K562 (cell line): ENCODE data around the gene PPIC. TPM values are rescaled to one million over a fixed set of nuclear protein-coding genes. Genes with fewer than 3 reads are reported as not detected.

Source experiments
- C11orf30 ChIP-seq: fragments of 450-650 bp; IDR thresholded peaks from 2 replicates; pipeline ENCODE4 v1.6.1; 2016; ENCODE audit warnings: low read depth, mild to moderate bottlenecking
- ETV5 ChIP-seq: sonication (generic); formaldehyde crosslinking; IDR thresholded peaks from 2 replicates; pipeline ENCODE4 v1.4.0; 2020; ENCODE audit warnings: low read depth, mild to moderate bottlenecking, missing genetic modification reagents
- GTF2F1 ChIP-seq: IDR thresholded peaks from 2 replicates; pipeline ENCODE4 v1.6.1; 2011; ENCODE audit warnings: low read depth, low read length, improper control_type of control experiment
- HDAC1 ChIP-seq, 2 experiments: fragments of 450-650 bp; IDR thresholded peaks; 2 replicates each; pipeline ENCODE4 v1.6.1; 2016 to 2017; ENCODE audit warnings: inconsistent platforms in 1 of 2, mild to moderate bottlenecking in 1 of 2, moderate library complexity in 1 of 2
- JUN ChIP-seq, 2 experiments: sonication (generic) in 1 of 2; formaldehyde crosslinking in 1 of 2; IDR thresholded peaks; 2 replicates each; pipeline versions ENCODE4 v1.6.1 to v1.8.0; 2012 to 2022; ENCODE audit warnings: borderline replicate concordance in 2 of 2, mild to moderate bottlenecking in 2 of 2, improper control_type of control experiment in 1 of 2, low read depth in 1 of 2, low read length in 1 of 2, missing genetic modification reagents in 1 of 2
- MYNN ChIP-seq, 2 experiments: sonication (generic); formaldehyde crosslinking in 1 of 2; IDR thresholded peaks; 2 replicates each; pipeline versions ENCODE4 v1.5.0 to v1.6.1; 2016 to 2020; ENCODE audit warnings: antibody characterized with exemption in 1 of 2, missing genetic modification reagents in 1 of 2
- NEUROD1 ChIP-seq: fragments of 150-350 bp; IDR thresholded peaks from 2 replicates; pipeline ENCODE4 v1.6.1; 2014; ENCODE audit warnings: borderline replicate concordance, low read length, low read depth; ENCODE audit not compliant: partially characterized antibody
- NONO ChIP-seq, 2 experiments: fragments of 200-400 bp in 1 of 2; fragments of 450-650 bp in 1 of 2; formaldehyde crosslinking in 1 of 2; IDR thresholded peaks; 2 replicates each; pipeline ENCODE4 v1.6.1; 2017; ENCODE audit warnings: low read depth in 2 of 2, mild to moderate bottlenecking in 2 of 2, moderate library complexity in 2 of 2, low read length in 1 of 2
- OTX1 ChIP-seq: fragments of 450-650 bp; formaldehyde crosslinking; IDR thresholded peaks from 2 replicates; pipeline ENCODE4 v1.4.0; 2022; ENCODE audit warnings: mild to moderate bottlenecking
- PCBP2 ChIP-seq: fragments of 200-400 bp; formaldehyde crosslinking; IDR thresholded peaks from 2 replicates; pipeline ENCODE4 v1.6.1; 2018; ENCODE audit warnings: low read length, low read depth, mild to moderate bottlenecking, moderate library complexity; ENCODE audit not compliant: poor library complexity, severe bottlenecking
- POLR2A ChIP-seq: fragments of 450-650 bp; conservative IDR thresholded peaks from 2 replicates; pipeline ENCODE4 v1.6.1; 2016
- RBBP5 ChIP-seq: fragments of 200-600 bp; sonication (generic); IDR thresholded peaks from 2 replicates; pipeline ENCODE4 v1.6.1; 2012; ENCODE audit warnings: borderline replicate concordance, mild to moderate bottlenecking, low read length, control low read depth, inconsistent platforms; ENCODE audit not compliant: insufficient read depth, poor library complexity, severe bottlenecking
- RBFOX2 ChIP-seq: fragments of 200-400 bp; formaldehyde crosslinking; IDR thresholded peaks from 2 replicates; pipeline ENCODE4 v1.6.1; 2017; ENCODE audit warnings: low read depth, mild to moderate bottlenecking, low read length, moderate library complexity
- SETDB1 ChIP-seq: IDR thresholded peaks from one replicate; pipeline ENCODE4 v1.6.1; 2012; ENCODE audit warnings: low read length, control low read depth, inconsistent platforms
- TAF9B ChIP-seq: fragments of 450-650 bp; IDR thresholded peaks from 2 replicates; pipeline ENCODE4 v1.6.1; 2018; ENCODE audit warnings: mild to moderate bottlenecking; ENCODE audit not compliant: partially characterized antibody
- ZFX ChIP-seq: sonication (generic); formaldehyde crosslinking; IDR thresholded peaks from 2 replicates; pipeline ENCODE4 v1.8.0; 2022; ENCODE audit warnings: mild to moderate bottlenecking, missing genetic modification reagents, moderate library complexity
- ZNF274 ChIP-seq: IDR thresholded peaks from 2 replicates; pipeline ENCODE4 v1.6.1; 2011; ENCODE audit warnings: low read depth, mild to moderate bottlenecking, low read length, moderate library complexity, borderline replicate concordance
- ZNF318 ChIP-seq, 2 experiments: fragments of 450-650 bp; IDR thresholded peaks; 2 replicates each; pipeline ENCODE4 v1.6.1; 2016; ENCODE audit warnings: mild to moderate bottlenecking in 2 of 2, borderline replicate concordance in 1 of 2, low read depth in 1 of 2, moderate library complexity in 1 of 2
- polyA plus RNA-seq, 8 experiments: library from polyadenylated mRNA; depleted of rRNA in 4 of 8; stranded (reverse) in 5 of 8; unstranded in 3 of 8; fragments of >200 nt; fragmentation: Nextera tagmentation in 2 of 8; fragmentation: Illumina TruSeq in 1 of 8; extraction: Ambion mirVana in 2 of 8; extraction: Trizol in 1 of 8; gene quantifications; 2 replicates each; pipeline versions ENCODE4 v1.2.1 to v1.2.3, GENCODE V29; 2011 to 2014; ENCODE audit warnings: inconsistent platforms in 1 of 8, missing spikeins in 1 of 8
- total RNA-seq, 7 experiments: library from RNA; depleted of rRNA in 6 of 7; stranded (reverse); fragments of >200 nt in 6 of 7; fragmentation: Illumina TruSeq in 2 of 7; extraction: Trizol in 2 of 7; gene quantifications; 2 replicates each; pipeline versions ENCODE4 v1.2.1 to v1.2.3, GENCODE V29; 2011 to 2021; ENCODE audit warnings: low replicate concordance in 1 of 7

PPIC gene
- total and polyA plus RNA-seq, 9 of the 15 experiments (the other 6 are each of a cell fraction or from before 2014, with no cell fraction given) = 1.3 to 4.5 (median 2.8) TPM

DNA sequence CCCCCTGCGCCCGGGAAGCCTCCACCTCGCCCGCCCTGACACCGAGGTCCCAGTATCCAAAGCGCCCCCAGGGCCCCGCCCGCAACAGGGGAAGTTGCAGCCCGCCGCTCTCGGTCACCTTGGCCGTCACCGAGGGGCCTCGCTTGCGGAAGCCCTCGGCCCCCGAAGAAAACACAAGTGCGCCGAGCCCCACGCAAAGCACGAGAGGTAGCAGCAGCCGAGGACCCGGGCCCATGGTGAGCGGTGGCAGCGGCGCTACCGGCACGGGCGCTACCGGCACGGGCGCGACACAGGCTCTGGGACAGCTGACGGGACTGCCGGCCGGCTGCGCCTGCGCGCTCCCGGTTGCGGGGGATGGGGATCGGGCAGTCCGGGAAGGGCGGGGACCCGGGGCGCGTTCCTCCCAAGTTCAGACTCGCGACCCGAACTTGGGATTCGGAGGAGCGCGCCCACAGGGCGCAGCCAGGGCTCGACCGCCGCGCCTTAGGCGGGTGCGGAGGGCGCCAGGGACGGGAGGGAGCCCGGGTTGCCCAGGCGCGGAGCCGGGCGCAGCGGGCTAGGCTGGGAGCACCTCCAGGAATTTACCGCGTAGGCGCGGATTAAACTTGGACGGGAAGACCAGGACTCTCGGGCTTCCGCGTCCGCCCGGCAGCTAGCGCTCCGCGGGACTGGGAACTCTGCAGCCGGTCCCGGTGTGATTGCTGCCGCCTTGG is at the start of gene PPIC (continued):
- no peak for TF ChIP-seq ZNF318 (IDR thresholded peaks at IDR 0.05; ENCODE audit: borderline replicate concordance in 1 of 2, low read depth in 1 of 2)
- TF ChIP-seq SETDB1 = no peak
- TF ChIP-seq OTX1 (CRISPR knock-in tag) = no peak
- TF ChIP-seq C11orf30 = no peak
- TF ChIP-seq RBBP5 = peak; percentile 62
- TF ChIP-seq ZNF274 = no peak
- no peak for TF ChIP-seq PCBP2
- TF ChIP-seq HDAC1 (IDR thresholded peaks at IDR 0.05) = peak in 1 of 2 experiments; percentile 31; a peak in 1 of 4 replicates
- no peak for TF ChIP-seq NEUROD1
- peak; percentile 59 for TF ChIP-seq ZFX
- peak; percentile 54 for TF ChIP-seq RBFOX2
- no peak for TF ChIP-seq MYNN (IDR thresholded peaks at IDR 0.05)
- TF ChIP-seq MYNN (CRISPR knock-in tag; IDR thresholded peaks at IDR 0.05) = no peak
- no peak for TF ChIP-seq NONO (IDR thresholded peaks at IDR 0.05; ENCODE audit: low read depth in 2 of 2, low read length in 1 of 2)
- no peak for TF ChIP-seq JUN (IDR thresholded peaks at IDR 0.05; ENCODE audit: borderline replicate concordance, low read depth, low read length)
- TF ChIP-seq JUN (CRISPR knock-in tag; IDR thresholded peaks at IDR 0.05; ENCODE audit: borderline replicate concordance) = no peak
- peak; percentile 57; the same call in 1 of the 2 replicates for TF ChIP-seq ETV5 (CRISPR knock-in tag)
- TF ChIP-seq POLR2A = no peak
- TF ChIP-seq TAF9B = no peak
- no peak for TF ChIP-seq GTF2F1
